Osteocyte (in vitro differentiated cells): ENCODE results near the gene DDC. TPM values are rescaled to one million over a fixed set of nuclear protein-coding genes. Genes with fewer than 3 reads are reported as not detected.

ENCODE experiments used
- DNase-seq: peaks from one replicate; pipeline ENCODE4 v3.0.0; 2021; ENCODE audit warnings: mixed read lengths; ENCODE audit not compliant: unreplicated experiment; ENCODE audit errors: extremely low spot score
- H3K27ac Mint-ChIP-seq: one replicate; pipeline ENCODE4 v1.8.0; 2021; ENCODE audit warnings: mild to moderate bottlenecking, mixed read lengths; ENCODE audit not compliant: unreplicated experiment
- H3K27me3 Mint-ChIP-seq: one replicate; pipeline ENCODE4 v1.8.0; 2021; ENCODE audit warnings: mixed read lengths; ENCODE audit not compliant: unreplicated experiment
- H3K36me3 Mint-ChIP-seq: one replicate; pipeline ENCODE4 v1.8.0; 2021; ENCODE audit warnings: mixed read lengths; ENCODE audit not compliant: unreplicated experiment
- H3K4me1 Mint-ChIP-seq: one replicate; pipeline ENCODE4 v1.8.0; 2021; ENCODE audit warnings: mixed read lengths; ENCODE audit not compliant: unreplicated experiment
- H3K4me3 Mint-ChIP-seq: one replicate; pipeline ENCODE4 v1.8.0; 2021; ENCODE audit warnings: mild to moderate bottlenecking, moderate library complexity, mixed read lengths; ENCODE audit not compliant: unreplicated experiment
- H3K9me3 Mint-ChIP-seq: one replicate; pipeline ENCODE4 v1.8.0; 2021; ENCODE audit warnings: mixed read lengths; ENCODE audit not compliant: unreplicated experiment
- CTCF ChIP-seq: fragments of 200-600 bp; sonication (generic); IDR thresholded peaks from 2 replicates; pipeline ENCODE4 v1.5.0; 2021; ENCODE audit warnings: antibody characterized with exemption, mild to moderate bottlenecking, moderate library complexity
- total RNA-seq: library from RNA; stranded (reverse); gene quantifications from 2 replicates; pipeline ENCODE4 v1.2.1, GENCODE V29; 2021

The DDC gene
- total RNA-seq, 1 donor from 2014 or later, result not detected

- no peak overlapping the region for H3K27ac Mint-ChIP-seq
- H3K4me1 Mint-ChIP-seq, result no peaks in the 10 kb centered on the region
- H3K4me3 Mint-ChIP-seq, result no peak overlapping the region
- no peak for TF ChIP-seq CTCF
- H3K36me3 Mint-ChIP-seq, result no peaks in the 10 kb centered on the region
- H3K9me3 Mint-ChIP-seq, result no peaks in the 10 kb centered on the region
- no peak for DNase-seq
- H3K27me3 Mint-ChIP-seq, result peaks cover 23% of the 10 kb centered on the region
Measured at GRCh38 chr7:50544992-50545391, 20.2 kb downstream of the DDC start.

GRCh38 chr7:50543776-50544442, 21.3 kb downstream of the DDC start:
- no peak overlapping the region for H3K27ac Mint-ChIP-seq
- no peaks in the 10 kb centered on the region for H3K9me3 Mint-ChIP-seq
- H3K4me3 Mint-ChIP-seq, result no peak overlapping the region
- no peaks in the 10 kb centered on the region for H3K4me1 Mint-ChIP-seq
- peaks cover 18% of the 10 kb centered on the region for H3K27me3 Mint-ChIP-seq
- DNase-seq, result no peak
- no peaks in the 10 kb centered on the region for H3K36me3 Mint-ChIP-seq
- no peak for TF ChIP-seq CTCF

GRCh38 chr7:50542132-50542531, 23.1 kb downstream of the DDC start:
- Mint-ChIP-seq H3K4me3 (no peak overlapping the region), H3K27ac (no peak overlapping the region), H3K27me3 (peaks cover 13% of the 10 kb centered on the region), H3K36me3 (no peaks in the 10 kb centered on the region), H3K9me3 (no peaks in the 10 kb centered on the region), H3K4me1 (no peaks in the 10 kb centered on the region)
- no peak for DNase-seq
- TF ChIP-seq CTCF, result no peak

- no peak for TF ChIP-seq CTCF
- no peak overlapping the region for H3K27ac Mint-ChIP-seq
- DNase-seq, result no peak
Measured at GRCh38 chr7:50540785-50541579, 24.2 kb downstream of the DDC start.

GRCh38 chr7:50539725-50540124, 25.5 kb downstream of the DDC start:
- H3K27ac Mint-ChIP-seq, result no peak overlapping the region
- peaks cover 3% of the 10 kb centered on the region for H3K4me1 Mint-ChIP-seq
- TF ChIP-seq CTCF, result no peak

More at GRCh38 chr7:50540785-50541579, 24.2 kb downstream of the DDC start:
- H3K36me3 Mint-ChIP-seq, result no peaks in the 10 kb centered on the region
- peaks cover 10% of the 10 kb centered on the region for H3K27me3 Mint-ChIP-seq
- no peaks in the 10 kb centered on the region for H3K4me1 Mint-ChIP-seq
- H3K4me3 Mint-ChIP-seq, result no peak overlapping the region
- H3K9me3 Mint-ChIP-seq, result no peaks in the 10 kb centered on the region

More at GRCh38 chr7:50539725-50540124, 25.5 kb downstream of the DDC start:
- DNase-seq, result peak; percentile 81
- Mint-ChIP-seq H3K27me3 (peaks cover 6% of the 10 kb centered on the region), H3K4me3 (no peak overlapping the region), H3K9me3 (no peaks in the 10 kb centered on the region), H3K36me3 (no peaks in the 10 kb centered on the region)
